Parathyroid adenoma (tissue), 2 donors: ENCODE results near the gene NRXN3.

Source experiments
- H2AFZ ChIP-seq: fragments of 300-600 bp; sonication (generic); one replicate; pipeline ENCODE4 v1.7.0; 2017; ENCODE audit warnings: antibody characterized with exemption, mild to moderate bottlenecking
- H3K27ac ChIP-seq: fragments of 300-600 bp; sonication (generic); one replicate; pipeline ENCODE4 v1.7.0; 2017
- H3K27me3 ChIP-seq: fragments of 300-600 bp; sonication (generic); one replicate; pipeline ENCODE4 v1.7.0; 2017; ENCODE audit warnings: low read length; ENCODE audit not compliant: control insufficient read depth, insufficient read depth
- H3K36me3 ChIP-seq: fragments of 300-600 bp; sonication (generic); one replicate; pipeline ENCODE4 v1.7.0; 2017; ENCODE audit warnings: low read length; ENCODE audit not compliant: control insufficient read depth, insufficient read depth
- H3K4me1 ChIP-seq: fragments of 300-600 bp; sonication (generic); one replicate; pipeline ENCODE4 v1.7.0; 2017; ENCODE audit warnings: control low read depth
- H3K4me2 ChIP-seq: fragments of 300-600 bp; sonication (generic); one replicate; pipeline ENCODE4 v1.7.0; 2017; ENCODE audit warnings: low read length
- H3K4me3 ChIP-seq: fragments of 300-600 bp; sonication (generic); one replicate; pipeline ENCODE4 v1.7.0; 2017; ENCODE audit warnings: low read depth, low read length
- H3K79me2 ChIP-seq: fragments of 300-600 bp; sonication (generic); one replicate; pipeline ENCODE4 v1.7.0; 2017; ENCODE audit warnings: control low read depth
- H3K9ac ChIP-seq: fragments of 300-600 bp; sonication (generic); one replicate; pipeline ENCODE4 v1.7.0; 2017; ENCODE audit warnings: mild to moderate bottlenecking
- H3K9me3 ChIP-seq: fragments of 300-600 bp; sonication (generic); one replicate; pipeline ENCODE4 v1.7.0; 2017; ENCODE audit warnings: low read length; ENCODE audit not compliant: control insufficient read depth
- CTCF ChIP-seq: fragments of 300-600 bp; sonication (generic); IDR thresholded peaks from one replicate; pipeline ENCODE4 v1.7.0; 2017; ENCODE audit warnings: antibody characterized with exemption, mild to moderate bottlenecking
- donor health status: primary hyperparathyroidism.

The NRXN3 gene

GRCh38 chr14:79011091-79011919, 841.1 kb downstream of the NRXN3 start:
- Histone ChIP-seq H2AFZ (peak overlapping the region; percentile 54), H3K27ac (peak overlapping the region; percentile 94), H3K36me3 (no peaks in the 10 kb centered on the region), H3K79me2 (no peaks in the 10 kb centered on the region), H3K27me3 (no peaks in the 10 kb centered on the region), H3K9me3 (no peaks in the 10 kb centered on the region), H3K9ac (no peak overlapping the region), H3K4me2 (no peak overlapping the region), H3K4me1 (peaks cover 48% of the 10 kb centered on the region), H3K4me3 (no peak overlapping the region)
- TF ChIP-seq CTCF = peak; percentile 26

- Histone ChIP-seq H3K4me3 (no peak overlapping the region), H2AFZ (peak overlapping the region; percentile 8), H3K36me3 (no peaks in the 10 kb centered on the region), H3K79me2 (no peaks in the 10 kb centered on the region), H3K9ac (no peak overlapping the region), H3K27me3 (no peaks in the 10 kb centered on the region), H3K27ac (peak overlapping the region; percentile 94), H3K4me2 (no peak overlapping the region), H3K9me3 (no peaks in the 10 kb centered on the region), H3K4me1 (peaks cover 54% of the 10 kb centered on the region)
- no peak for TF ChIP-seq CTCF
Measured at GRCh38 chr14:79011920-79012204, 841.7 kb downstream of the NRXN3 start.

GRCh38 chr14:79016828-79017505, 846.8 kb downstream of the NRXN3 start:
- no peaks in the 10 kb centered on the region for H3K27me3 ChIP-seq

GRCh38 chr14:79017561-79017960, 847.4 kb downstream of the NRXN3 start:
- peak overlapping the region; percentile 2 for H2AFZ ChIP-seq
- no peak overlapping the region for H3K4me3 ChIP-seq
- H3K9ac ChIP-seq = no peak overlapping the region

More at GRCh38 chr14:79016828-79017505, 846.8 kb downstream of the NRXN3 start:
- peak overlapping the region; percentile 6 for H2AFZ ChIP-seq
- H3K4me1 ChIP-seq = peaks cover 78% of the 10 kb centered on the region
- H3K4me2 ChIP-seq = peak overlapping the region; percentile 20
- H3K36me3 ChIP-seq = no peaks in the 10 kb centered on the region
- H3K9me3 ChIP-seq = no peaks in the 10 kb centered on the region
- H3K79me2 ChIP-seq = no peaks in the 10 kb centered on the region
- H3K27ac ChIP-seq = peak overlapping the region; percentile 94
- TF ChIP-seq CTCF = no peak
- no peak overlapping the region for H3K9ac ChIP-seq
- H3K4me3 ChIP-seq = no peak overlapping the region

More at GRCh38 chr14:79017561-79017960, 847.4 kb downstream of the NRXN3 start:
- Histone ChIP-seq H3K27me3 (no peaks in the 10 kb centered on the region), H3K9me3 (no peaks in the 10 kb centered on the region), H3K36me3 (no peaks in the 10 kb centered on the region), H3K27ac (peak overlapping the region; percentile 94), H3K79me2 (no peaks in the 10 kb centered on the region), H3K4me1 (peaks cover 72% of the 10 kb centered on the region), H3K4me2 (no peak overlapping the region)
- no peak for TF ChIP-seq CTCF
